Dendritic cell treated with granulocyte-macrophage colony-stimulating factor and Interleukin-4, amounts not matched to agents 40 ng/mL and 50 ng/mL, for 4 days (primary cell): ENCODE measurements around the gene PCSK6.

ENCODE experiments used
- H3K27ac Mint-ChIP-seq: one replicate; pipeline ENCODE4 v1.8.0; 2022; ENCODE audit warnings: mild to moderate bottlenecking, mixed read lengths
- H3K27me3 Mint-ChIP-seq: one replicate; pipeline ENCODE4 v1.8.0; 2022; ENCODE audit warnings: mild to moderate bottlenecking, mixed read lengths
- H3K36me3 Mint-ChIP-seq: one replicate; pipeline ENCODE4 v1.8.0; 2022; ENCODE audit warnings: low read depth, mixed read lengths
- H3K4me1 Mint-ChIP-seq: one replicate; pipeline ENCODE4 v1.8.0; 2022; ENCODE audit warnings: low read depth, mixed read lengths
- H3K4me3 Mint-ChIP-seq: one replicate; pipeline ENCODE4 v1.8.0; 2022; ENCODE audit warnings: mild to moderate bottlenecking, moderate library complexity, mixed read lengths
- H3K9me3 Mint-ChIP-seq: one replicate; pipeline ENCODE4 v1.8.0; 2022; ENCODE audit warnings: mixed read lengths
- intact Hi-C: fragments of 100-400 bp; cut with micrococcal nuclease; formaldehyde crosslinking; loops from one replicate; pipeline ENCODE4 v1.15.0; 2022

The PCSK6 gene

GRCh38 chr15:101489599-101490407, at the start of gene PCSK6:
TSS of gene PCSK6 (minus strand) at chr15:101489707. CDS start at chr15:101489670, 37 bp downstream.
- Mint-ChIP-seq H3K27me3 (peaks cover 68% of the 10 kb centered on the region), H3K4me3 (no peak within 1 kb of the TSS), H3K9me3 (no peaks in the 10 kb centered on the region), H3K36me3 (no peaks in the 10 kb centered on the region), H3K27ac (no peak within 1 kb of the TSS), H3K4me1 (no peaks in the 10 kb centered on the region)
- intact Hi-C loops: no loop called here

- Mint-ChIP-seq H3K27ac (no peak overlapping the region), H3K36me3 (no peaks in the 10 kb centered on the region), H3K4me3 (no peak overlapping the region), H3K27me3 (no peaks in the 10 kb centered on the region), H3K4me1 (peaks cover 5% of the 10 kb centered on the region), H3K9me3 (no peaks in the 10 kb centered on the region)
- intact Hi-C loops: no loop called here
Measured at GRCh38 chr15:101538996-101539395, 49.5 kb upstream of the PCSK6 start.

GRCh38 chr15:101538177-101538576, 48.7 kb upstream of the PCSK6 start:
- Mint-ChIP-seq H3K4me3 (no peak overlapping the region), H3K27ac (no peak overlapping the region), H3K27me3 (no peaks in the 10 kb centered on the region), H3K36me3 (no peaks in the 10 kb centered on the region), H3K9me3 (no peaks in the 10 kb centered on the region), H3K4me1 (peaks cover 5% of the 10 kb centered on the region)
- intact Hi-C loops: no loop called here

- Mint-ChIP-seq H3K4me3 (no peak overlapping the region), H3K36me3 (no peaks in the 10 kb centered on the region), H3K4me1 (peaks cover 5% of the 10 kb centered on the region), H3K9me3 (no peaks in the 10 kb centered on the region), H3K27me3 (no peaks in the 10 kb centered on the region), H3K27ac (no peak overlapping the region)
- intact Hi-C loops: no loop called here
Measured at GRCh38 chr15:101537483-101538080, 48.1 kb upstream of the PCSK6 start.

GRCh38 chr15:101536875-101537405, 47.4 kb upstream of the PCSK6 start:
- Mint-ChIP-seq H3K27ac (no peak overlapping the region), H3K4me1 (peaks cover 5% of the 10 kb centered on the region), H3K9me3 (no peaks in the 10 kb centered on the region), H3K4me3 (no peak overlapping the region), H3K36me3 (no peaks in the 10 kb centered on the region), H3K27me3 (no peaks in the 10 kb centered on the region)
- intact Hi-C loops: no loop called here

GRCh38 chr15:101536166-101536874, 46.8 kb upstream of the PCSK6 start:
- H3K9me3 Mint-ChIP-seq: no peaks in the 10 kb centered on the region
- intact Hi-C loops: no loop called here
- no peaks in the 10 kb centered on the region for H3K27me3 Mint-ChIP-seq

GRCh38 chr15:101535170-101535902, 45.8 kb upstream of the PCSK6 start:
- Mint-ChIP-seq H3K36me3 (no peaks in the 10 kb centered on the region), H3K4me1 (peaks cover 5% of the 10 kb centered on the region), H3K9me3 (no peaks in the 10 kb centered on the region), H3K4me3 (no peak overlapping the region), H3K27me3 (no peaks in the 10 kb centered on the region), H3K27ac (no peak overlapping the region)
- intact Hi-C loops: no loop called here

More at GRCh38 chr15:101536166-101536874, 46.8 kb upstream of the PCSK6 start:
- no peak overlapping the region for H3K27ac Mint-ChIP-seq
- H3K36me3 Mint-ChIP-seq: no peaks in the 10 kb centered on the region
- no peak overlapping the region for H3K4me3 Mint-ChIP-seq
- peaks cover 5% of the 10 kb centered on the region for H3K4me1 Mint-ChIP-seq

- no peak overlapping the region for H3K27ac Mint-ChIP-seq
- H3K4me3 Mint-ChIP-seq: no peak overlapping the region
- H3K36me3 Mint-ChIP-seq: no peaks in the 10 kb centered on the region
- no peaks in the 10 kb centered on the region for H3K9me3 Mint-ChIP-seq
- intact Hi-C loops: no loop called here
- no peaks in the 10 kb centered on the region for H3K27me3 Mint-ChIP-seq
- peaks cover 5% of the 10 kb centered on the region for H3K4me1 Mint-ChIP-seq
Measured at GRCh38 chr15:101534376-101534970, 45.0 kb upstream of the PCSK6 start.

GRCh38 chr15:101533371-101534140, 44.0 kb upstream of the PCSK6 start:
- Mint-ChIP-seq H3K27ac (no peak overlapping the region), H3K27me3 (no peaks in the 10 kb centered on the region), H3K4me3 (no peak overlapping the region), H3K4me1 (peaks cover 5% of the 10 kb centered on the region), H3K36me3 (no peaks in the 10 kb centered on the region), H3K9me3 (no peaks in the 10 kb centered on the region)
- intact Hi-C loops: no loop called here

- H3K4me1 Mint-ChIP-seq: peaks cover 7% of the 10 kb centered on the region
- H3K36me3 Mint-ChIP-seq: no peaks in the 10 kb centered on the region
- H3K4me3 Mint-ChIP-seq: no peak overlapping the region
- H3K27ac Mint-ChIP-seq: no peak overlapping the region
- intact Hi-C loops: no loop called here
- peaks cover 1% of the 10 kb centered on the region for H3K27me3 Mint-ChIP-seq
- H3K9me3 Mint-ChIP-seq: no peaks in the 10 kb centered on the region
Measured at GRCh38 chr15:101532865-101533264, 43.4 kb upstream of the PCSK6 start.

- intact Hi-C loops: no loop called here
- peaks cover 5% of the 10 kb centered on the region for H3K4me1 Mint-ChIP-seq
- no peaks in the 10 kb centered on the region for H3K36me3 Mint-ChIP-seq
- H3K9me3 Mint-ChIP-seq: no peaks in the 10 kb centered on the region
- no peak overlapping the region for H3K27ac Mint-ChIP-seq
- peaks cover 1% of the 10 kb centered on the region for H3K27me3 Mint-ChIP-seq
- H3K4me3 Mint-ChIP-seq: no peak overlapping the region
Measured at GRCh38 chr15:101531170-101531569, 41.7 kb upstream of the PCSK6 start.

- intact Hi-C loops: no loop called here
Measured at GRCh38 chr15:101530224-101530958, 40.9 kb upstream of the PCSK6 start.

More at GRCh38 chr15:101530224-101530958, 40.9 kb upstream of the PCSK6 start:
- Mint-ChIP-seq H3K27me3 (peaks cover 1% of the 10 kb centered on the region), H3K4me3 (no peak overlapping the region), H3K9me3 (no peaks in the 10 kb centered on the region), H3K4me1 (peaks cover 5% of the 10 kb centered on the region), H3K36me3 (no peaks in the 10 kb centered on the region), H3K27ac (no peak overlapping the region)
